Measurements from ENCODE around the gene NGDN.

- no peak for TF ChIP-seq CTCF (IDR thresholded peaks at IDR 0.05)
- TF ChIP-seq POLR2A (IDR thresholded peaks at IDR 0.05): no peak
These were observed 39.3 kb upstream of the NGDN start for GRCh38 chr14:23430016-23430722.

All from adrenal gland (tissue), 5 donors.